ENCODE data around the gene SFXN1.

Gene SFXN1

DNA sequence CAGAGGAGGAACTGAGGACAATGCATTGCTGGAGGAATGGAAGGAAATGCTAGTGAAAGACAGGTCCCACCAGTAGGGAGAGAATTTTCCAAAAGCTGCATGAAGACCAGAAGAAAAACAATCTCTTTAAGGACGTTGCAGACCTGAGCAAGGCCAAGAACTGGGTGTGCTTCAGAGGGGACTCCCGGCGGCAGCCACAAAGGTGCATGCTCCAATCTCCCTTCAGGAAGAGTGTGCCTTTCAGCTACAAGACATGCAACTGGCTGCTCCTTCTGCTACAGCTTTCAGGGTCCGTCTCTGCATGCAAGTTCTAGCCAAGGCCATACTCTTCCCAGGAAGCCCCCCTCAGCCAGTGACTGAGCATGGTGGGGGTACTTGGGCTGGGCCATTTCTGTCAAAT is 62.9 kb downstream of the SFXN1 start:
- DNase-seq (ENCODE audit: low spot score) = no peak

DNA sequence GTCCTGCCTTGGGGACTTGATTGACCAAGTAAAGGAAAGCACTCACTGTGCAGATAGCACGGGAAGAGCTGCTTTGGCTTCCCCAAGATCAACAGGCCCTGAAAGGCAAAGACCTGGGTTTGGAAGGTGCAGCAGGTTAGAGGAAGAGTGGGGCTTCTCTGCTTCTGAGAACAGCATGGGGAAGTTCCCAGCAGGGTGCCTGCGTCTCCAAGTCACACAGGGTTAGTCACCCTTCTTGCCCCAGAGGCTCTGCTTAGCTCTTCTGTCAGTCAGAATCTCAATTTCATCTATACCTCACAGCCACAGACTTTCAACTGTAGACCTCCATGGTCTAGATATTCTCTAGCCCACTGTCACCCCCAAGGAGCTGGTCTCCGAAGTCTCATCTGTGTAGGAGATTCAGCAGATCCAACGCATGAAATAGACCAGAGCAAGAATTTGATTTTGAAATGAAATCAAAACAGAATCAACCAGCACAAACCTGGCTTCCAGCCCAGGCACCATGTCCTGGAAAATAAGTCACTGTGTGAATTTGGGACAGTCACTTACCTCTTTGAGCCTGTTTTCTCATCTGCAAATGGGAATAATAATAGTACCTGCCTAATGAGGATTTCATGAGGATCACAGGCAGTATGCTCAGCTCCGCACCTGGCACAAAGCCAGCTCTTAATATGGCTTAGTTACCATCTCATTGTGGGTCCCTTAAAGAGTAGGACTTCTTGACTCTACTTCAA is 64.0 kb downstream of the SFXN1 start:
- no peak for DNase-seq (ENCODE audit: low spot score)

DNA sequence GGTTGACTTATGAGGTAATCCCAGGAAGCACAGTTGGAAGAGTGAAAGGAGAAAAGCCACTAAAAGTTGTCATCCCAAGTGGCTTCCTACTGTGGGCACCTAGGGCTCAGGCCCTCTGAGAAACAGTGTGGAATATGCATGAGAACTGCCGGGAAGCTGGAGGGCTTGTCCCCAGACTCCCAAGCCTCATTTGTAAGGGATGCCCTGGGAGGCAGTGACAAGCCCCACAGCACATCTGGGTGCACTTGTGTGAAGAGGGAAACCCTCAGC is 64.5 kb downstream of the SFXN1 start:
- DNase-seq (ENCODE audit: low spot score) = no peak

DNA sequence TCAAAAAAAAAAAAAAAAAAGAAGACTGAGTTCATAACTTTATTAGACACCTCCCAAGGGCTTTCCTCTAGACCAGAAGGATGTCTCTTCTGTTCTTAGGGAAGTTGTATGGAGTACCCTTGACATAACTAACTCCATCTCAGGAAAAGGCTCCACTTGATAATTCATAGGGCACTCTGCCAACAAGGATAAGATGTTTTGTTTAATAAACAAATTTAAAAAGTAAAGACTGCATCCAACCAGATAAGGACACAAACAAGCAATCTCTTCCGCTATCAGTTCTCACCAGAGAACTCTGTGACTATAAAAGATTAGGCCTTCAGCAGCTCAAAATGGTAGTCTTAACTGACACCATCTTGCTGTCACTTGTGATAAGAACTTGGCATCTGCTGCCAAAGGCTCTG is 65.8 kb downstream of the SFXN1 start:
- no peak for DNase-seq (ENCODE audit: low spot score)

DNA sequence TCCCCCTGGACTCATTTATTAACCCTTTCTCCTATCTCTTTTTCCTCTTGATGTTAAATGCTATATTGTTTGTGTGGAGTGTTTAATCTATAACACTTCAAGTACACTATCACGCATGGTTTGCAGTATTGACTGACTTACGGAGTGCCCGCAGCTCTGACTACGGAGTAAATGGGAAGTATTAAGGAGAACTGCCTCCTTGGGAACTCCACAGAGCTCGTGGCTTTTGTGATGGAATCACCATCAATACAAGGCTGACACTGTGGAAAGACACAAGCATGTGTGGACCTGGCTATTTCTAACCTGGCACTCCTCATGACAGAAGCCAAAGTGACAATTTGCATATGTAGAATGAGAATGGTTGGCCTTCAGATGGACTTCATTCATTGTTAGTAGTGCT is 66.2 kb downstream of the SFXN1 start:
- no peak for DNase-seq (ENCODE audit: low spot score)

DNA sequence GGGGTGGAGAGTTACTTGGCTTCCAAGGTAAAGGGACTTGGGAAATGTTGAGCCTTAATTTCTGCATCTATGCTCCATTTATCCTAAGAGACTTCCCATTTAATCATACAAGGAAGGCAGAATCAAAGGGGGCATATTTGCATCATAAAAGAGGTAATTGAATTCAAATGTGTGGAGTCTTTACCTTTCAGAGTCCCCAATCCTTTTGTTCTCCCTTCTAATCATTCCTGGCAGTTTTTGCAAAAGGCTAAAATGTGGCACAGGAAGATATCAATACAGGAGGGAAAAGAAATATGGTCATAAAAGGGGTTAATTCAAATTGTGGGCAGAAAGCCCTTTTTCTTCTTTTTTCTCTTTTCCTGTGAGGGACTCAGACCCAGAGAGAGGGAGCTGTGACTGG is 69.5 kb downstream of the SFXN1 start:
- no peak for DNase-seq (ENCODE audit: low spot score)

DNA sequence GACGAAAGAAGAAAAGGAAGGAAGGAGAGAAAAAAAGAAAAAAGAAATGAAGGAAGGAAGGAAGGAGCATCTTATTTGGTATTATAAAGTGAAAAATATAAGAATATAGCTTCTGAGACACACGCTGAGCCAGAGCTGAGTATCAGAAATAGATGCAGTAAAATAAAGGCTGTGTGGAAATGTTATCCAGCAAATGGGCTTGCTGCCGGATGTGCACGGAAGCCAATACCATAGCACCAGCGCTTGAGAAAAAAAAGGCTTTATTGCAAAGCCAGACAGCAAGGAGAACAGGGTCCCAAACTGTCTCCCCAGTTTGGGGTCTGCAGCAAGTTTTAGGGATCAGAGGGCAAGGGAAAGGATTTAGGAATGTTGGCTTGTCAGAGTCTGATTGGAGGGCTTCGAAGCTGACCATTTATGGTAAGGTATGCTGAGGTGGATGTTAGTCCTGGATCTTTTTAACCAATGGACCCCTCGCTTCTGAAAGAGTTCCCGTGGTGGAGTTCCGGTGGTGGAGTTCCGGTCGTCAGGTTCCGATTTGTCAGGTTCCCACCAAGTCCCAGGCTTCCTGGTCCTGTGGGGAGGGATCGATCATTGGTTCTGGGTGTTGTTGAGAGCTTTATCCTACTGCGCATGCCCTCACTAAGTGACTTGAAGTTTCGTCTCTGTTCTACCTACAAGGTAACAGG is 70.4 kb downstream of the SFXN1 start:
- DNase-seq (ENCODE audit: low spot score) = no peak

DNA sequence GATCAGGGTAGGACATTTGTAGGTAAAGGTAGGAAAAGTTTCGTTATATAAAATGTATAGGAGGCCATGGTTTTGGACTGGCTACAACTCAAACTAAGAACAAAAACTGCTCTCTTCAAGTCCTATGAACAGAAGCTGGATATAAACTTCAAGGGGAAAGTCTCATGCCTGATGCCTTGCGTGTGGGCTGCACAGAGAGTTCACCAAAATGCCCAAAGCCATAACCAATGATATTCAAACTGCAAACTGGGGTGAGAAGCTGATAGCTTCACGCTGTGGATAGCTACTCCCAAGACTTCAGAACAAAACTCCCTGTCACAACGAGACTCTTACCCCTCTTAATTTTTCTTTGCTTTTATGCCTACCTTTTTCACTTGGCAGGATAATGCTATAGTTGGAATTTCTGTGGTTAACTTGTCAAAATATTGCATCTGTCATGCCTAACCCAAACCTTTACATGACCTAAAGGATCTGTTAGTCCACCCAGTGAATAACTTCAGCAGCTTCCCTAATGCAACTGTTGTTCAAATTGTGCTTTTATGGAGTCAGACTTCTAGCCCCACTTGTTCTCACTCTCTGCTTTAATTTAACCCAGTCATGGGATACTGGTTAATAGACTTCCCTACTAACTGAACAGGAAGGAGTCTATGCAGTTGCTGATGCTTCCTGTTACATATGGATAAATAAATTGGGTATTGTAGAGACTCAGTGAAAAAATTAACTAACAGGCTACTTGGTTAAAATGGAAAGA is 71.9 kb downstream of the SFXN1 start:
- no peak for DNase-seq (ENCODE audit: low spot score)

DNA sequence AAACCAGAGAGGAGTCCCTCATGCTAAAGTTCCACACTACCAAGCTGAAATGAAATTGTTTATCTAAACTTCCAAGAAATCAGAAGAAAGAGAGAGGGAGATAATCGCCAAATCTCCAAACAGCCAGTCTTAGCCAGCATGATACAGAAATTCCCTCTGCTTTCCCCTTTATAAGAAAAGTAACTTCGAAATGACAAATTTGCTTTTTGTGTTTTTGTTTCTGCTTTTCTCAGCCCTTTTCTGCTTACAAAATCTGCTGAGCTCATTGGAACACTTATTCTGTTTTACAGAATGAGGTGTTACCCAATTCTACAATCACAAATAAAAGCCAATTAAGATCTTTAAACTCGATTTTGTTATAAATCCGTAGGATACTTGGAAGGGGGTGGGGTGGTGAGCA is 72.9 kb downstream of the SFXN1 start:
- DNase-seq (ENCODE audit: low spot score) = no peak

DNA sequence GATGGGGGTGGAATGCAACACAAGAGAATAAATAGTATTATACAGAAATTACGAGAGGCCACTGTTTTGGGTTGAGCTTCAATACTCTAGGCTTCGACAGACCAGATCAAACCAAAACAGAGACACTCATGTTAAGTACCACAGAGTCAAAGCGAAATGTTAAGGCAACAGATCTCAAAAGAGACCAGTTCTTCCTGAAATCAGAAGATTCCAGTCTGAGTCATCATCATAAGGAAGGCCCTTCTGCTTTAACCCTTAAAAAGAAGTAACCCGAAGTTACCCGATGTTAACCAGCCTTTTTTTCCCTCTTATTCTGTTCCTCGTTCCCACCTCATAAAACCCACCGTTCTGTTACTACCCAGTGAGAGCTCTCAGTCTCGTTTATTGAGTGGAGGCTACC is 75.9 kb downstream of the SFXN1 start:
- no peak for DNase-seq (ENCODE audit: low spot score)

DNA sequence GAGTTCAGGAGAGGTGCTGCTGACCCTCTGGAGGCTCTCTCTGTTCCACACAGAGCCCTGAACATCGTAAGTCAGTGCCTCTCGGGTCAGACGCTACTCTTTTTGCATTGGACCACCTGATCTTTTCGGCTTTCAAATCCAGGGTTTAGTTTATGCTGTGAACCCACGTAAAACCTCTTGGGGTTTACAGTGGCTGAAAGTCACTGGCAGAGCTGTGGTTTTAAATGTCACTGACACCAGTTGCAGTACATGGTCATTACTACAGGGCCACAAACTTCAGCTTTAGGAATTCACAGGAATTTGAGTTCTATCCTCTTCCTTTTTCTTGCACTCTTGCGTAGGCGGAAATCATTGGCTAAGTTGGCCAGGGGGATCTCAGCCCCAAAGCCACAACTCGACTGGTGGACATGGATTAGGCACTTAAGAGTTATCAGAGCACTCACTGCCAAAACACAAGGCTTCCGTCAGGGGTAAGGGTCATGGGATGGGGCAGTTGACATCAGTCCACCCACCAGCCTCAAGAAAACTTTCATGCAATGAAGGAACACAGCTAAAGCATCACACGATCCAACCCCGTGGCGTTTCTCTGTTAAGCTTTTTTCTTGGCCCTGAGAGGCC is 76.9 kb downstream of the SFXN1 start:
- no peak for DNase-seq (ENCODE audit: low spot score)

DNA sequence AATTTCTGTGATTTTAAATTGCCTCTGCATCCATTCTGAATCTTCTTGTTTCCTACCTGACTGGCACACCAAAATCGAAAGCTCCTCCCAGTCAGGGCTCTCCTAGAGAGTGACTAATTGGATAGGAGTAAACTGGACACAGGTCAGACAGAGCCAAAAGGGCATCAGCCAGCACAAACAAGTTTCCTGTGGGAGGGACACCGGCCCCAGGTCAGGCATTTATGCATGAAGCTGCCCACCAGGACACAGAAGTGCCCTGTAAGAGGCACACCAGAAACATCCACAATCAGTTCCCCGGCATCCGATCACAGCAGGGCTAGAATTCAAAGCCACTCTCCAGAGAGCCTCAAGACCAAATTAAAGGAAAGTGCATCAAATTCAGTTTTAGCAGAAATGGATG is 78.4 kb downstream of the SFXN1 start:
- no peak for DNase-seq (ENCODE audit: low spot score)

DNA sequence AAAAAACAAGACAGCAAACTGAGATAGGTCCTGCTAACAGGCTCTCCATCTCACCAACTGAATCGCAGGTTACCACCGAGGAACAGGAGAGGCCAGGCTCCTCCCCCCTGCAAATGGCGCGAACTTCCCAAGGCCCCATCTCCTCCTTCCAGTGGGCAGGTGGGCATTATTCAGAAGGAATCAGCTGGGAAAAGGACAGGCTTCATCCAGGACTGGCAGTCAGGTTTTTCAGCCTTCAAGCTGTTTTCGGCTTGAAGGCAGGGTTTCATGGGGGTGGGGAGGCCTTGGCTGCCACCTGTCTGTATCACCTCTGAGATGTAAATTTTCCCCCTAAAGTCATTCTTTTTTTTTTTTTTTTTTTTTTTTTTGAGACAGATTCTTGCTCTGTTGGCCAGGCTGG is 79.4 kb downstream of the SFXN1 start:
- no peak for DNase-seq (ENCODE audit: low spot score)

DNA sequence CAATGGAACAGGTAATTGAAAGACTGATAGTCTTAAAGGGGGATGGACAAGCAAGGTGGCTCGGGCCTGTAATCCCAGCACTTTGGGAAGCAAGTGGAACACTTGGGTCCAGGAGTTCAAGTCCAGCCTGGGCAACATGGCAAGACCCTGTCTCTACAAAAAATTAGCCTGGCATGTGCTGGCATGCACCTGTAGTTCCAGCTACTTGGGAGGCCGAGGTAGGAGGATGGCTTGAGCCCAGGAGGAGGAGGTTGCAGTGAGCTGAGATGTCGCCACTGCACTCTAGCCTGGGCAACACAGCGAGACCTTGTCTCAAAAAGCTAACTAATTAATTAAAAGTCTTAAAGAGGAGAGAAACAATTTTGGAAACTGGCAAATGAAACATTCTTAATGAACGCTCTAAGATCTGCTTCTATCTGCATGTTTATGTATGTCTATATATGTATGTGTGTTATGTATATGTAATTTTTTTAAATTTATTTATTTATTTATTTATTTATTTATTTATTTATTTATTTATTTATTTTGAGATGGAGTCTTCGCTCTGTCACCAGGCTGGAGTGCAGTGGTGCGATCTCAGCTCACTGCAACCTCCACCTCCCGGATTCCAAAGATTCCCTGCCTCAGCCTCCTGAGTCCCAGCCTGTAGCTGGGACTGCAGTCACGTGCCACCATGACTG is 80.6 kb downstream of the SFXN1 start:
- no peak for DNase-seq (ENCODE audit: low spot score)

DNA sequence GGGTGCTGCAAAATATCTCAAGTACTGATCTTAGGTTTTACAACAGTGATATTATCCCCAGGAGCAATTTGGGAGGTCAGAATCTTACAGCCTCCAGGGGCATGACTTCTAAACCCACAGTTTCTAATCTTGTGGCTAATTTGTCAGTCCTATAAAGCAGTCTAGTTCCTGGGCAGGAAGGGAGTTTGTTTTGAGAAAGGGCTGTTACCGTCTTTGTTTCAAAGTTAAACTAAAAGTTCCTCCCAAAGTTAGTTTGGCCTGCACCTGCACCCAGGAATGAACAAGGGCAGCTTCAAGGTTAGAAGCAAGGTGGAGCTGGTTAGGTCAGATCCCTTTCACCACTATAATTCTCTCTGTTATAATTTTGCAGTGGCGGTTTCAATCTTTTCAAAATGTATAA is 81.7 kb downstream of the SFXN1 start:
- DNase-seq (ENCODE audit: low spot score) = no peak

DNA sequence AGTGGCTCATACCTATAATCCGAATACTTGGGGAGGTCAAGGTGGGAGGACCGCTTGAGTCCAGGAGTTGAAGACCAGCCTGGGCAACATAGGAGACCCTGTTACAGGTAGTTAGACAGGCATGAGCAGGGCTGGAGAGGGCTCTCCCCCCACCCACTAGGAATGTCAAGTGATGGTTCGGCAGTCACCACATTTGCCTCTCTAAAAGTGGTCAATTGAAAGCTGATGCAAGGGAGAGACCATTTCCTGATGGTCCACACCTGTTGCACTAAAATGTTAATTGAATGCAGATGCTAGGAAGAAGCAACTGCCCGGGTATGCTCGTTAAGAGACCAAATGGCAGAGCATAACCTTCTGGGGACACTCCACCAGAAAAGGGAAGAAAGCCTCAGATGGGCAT is 82.7 kb downstream of the SFXN1 start:
- no peak for DNase-seq (ENCODE audit: low spot score)

DNA sequence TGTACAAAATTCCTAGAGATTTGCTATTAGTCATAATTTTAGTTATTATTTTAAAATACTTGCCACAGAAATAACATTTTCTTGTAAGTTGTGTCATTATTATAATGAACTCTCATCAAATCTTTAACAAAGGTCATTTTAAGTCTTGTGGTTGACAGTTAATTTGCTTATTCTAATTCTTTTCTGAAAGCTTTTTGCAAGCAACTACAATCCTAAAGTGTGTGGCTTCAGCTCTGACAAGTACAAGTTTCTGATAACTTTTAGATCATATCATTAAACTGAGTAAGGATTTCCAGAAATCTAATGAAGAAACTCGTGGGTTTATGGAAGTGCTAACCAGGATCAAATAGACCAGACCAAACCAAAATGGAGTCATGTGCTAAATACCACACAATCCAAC is 86.4 kb downstream of the SFXN1 start:
- DNase-seq (ENCODE audit: low spot score) = no peak

DNA sequence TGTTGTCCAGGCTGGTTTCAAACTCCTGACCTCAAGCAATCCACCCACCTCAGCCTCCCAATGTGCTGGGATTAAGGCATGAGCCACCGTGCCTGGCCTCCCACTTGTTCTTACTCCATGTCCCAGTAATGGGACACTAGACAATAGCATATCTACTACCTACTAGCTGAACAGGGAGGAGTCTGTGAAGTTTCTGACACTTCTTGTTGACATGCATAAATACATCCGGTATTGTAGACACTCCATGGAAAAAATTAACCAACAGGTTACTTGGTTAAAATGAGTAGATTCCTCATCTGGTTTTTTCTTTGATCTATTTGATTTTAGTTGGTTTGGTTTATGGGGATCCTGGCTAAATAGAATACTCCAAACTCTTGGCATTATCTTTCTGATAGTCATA is 88.3 kb downstream of the SFXN1 start:
- no peak for DNase-seq (ENCODE audit: low spot score)

DNA sequence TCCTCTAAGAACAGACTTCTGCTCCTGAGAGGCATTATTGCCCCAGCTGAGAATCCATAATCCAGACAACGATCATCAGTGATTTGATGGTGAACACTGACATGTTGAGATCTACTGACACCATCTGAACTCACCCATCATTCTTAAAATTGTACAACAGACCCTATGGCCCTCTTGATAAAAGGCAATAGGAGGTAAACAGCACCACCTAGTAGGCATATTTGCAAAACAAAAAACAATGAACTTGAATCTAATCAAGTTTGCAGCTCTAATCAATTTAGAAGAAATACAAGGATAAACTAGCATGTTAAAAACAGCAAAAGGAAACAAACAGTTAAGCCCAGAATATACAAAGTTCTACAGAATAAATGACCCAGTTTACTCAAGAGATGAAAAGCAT is 89.6 kb downstream of the SFXN1 start:
- no peak for DNase-seq (ENCODE audit: low spot score)

DNA sequence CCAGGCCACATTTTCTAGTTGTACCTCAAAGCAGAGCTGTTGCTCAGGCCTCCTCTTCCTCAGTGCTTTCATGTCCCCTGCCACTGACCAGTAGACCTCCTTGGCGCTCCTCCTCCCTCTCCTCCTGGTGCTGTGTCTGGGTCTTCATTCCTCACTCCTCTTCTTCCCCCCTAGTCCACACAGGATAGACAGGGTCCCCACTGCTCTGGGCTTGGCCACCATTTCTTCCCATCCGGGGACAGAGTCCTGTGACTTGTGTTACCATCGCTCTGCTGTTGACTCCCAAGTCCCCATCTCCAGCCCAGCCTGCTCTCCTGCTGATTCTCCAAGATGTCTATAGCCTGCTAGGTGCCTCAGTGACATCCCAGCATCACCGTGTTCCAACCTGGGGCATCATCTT is 91.3 kb downstream of the SFXN1 start:
- DNase-seq (ENCODE audit: low spot score) = no peak

DNA sequence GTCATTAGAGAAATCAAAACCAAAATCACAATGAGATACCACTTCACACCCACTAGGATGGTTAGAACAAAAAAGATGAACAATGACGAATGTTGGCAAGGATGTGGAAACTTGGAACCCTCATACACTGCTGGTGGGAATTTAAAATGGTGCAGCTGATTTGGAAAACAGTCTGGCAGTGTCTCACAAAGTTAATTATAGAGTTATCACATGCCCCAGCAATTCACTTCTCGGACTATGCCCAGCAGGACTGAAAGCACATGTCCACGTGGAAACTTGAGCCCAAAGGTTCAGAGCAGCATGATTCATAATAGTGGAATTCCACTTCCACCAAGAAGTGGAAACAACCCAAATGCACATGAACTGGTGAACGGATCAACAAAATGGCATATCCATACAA is 94.5 kb downstream of the SFXN1 start:
- peak; percentile 28 for DNase-seq (ENCODE audit: low spot score)

DNA sequence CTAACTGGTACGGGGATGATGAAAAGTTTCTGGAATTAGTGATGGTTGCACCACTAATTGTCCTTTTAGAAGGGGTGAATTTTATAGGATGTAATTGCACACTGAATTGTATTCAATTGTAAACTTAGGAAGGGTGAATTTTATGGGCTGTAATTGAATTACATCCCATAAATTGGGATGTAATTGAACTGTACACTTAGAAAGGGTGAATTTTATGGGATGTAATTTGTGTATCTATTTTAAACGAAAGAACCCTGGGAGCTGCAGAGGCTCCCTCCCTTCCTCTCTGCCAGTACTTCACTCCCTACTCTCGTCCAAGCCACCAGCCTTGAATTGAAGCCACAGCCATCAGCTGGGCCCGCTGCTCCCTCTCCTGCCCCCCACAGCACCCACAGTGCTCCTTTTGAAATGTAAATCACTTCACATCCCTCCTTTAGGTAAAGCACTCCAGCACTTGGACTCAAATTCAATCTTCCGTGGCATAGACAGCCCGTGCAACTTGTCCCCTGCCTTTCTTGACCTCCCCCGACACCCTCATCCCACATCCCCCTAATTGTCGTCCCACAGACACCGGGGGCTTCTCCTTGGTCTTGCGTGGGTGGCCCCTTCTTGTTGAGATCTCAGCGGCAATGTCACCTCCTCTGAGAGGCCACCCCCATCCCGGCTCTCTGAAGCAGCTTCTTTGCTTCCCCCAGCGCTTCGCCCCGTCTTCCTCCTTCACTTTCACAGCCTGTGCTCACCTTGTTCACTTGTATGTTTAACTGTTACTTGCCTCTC is 95.3 kb downstream of the SFXN1 start:
- no peak for DNase-seq (ENCODE audit: low spot score)

Measured in Ammon's horn (tissue), 1 donor.